Measurements from ENCODE around the gene XPNPEP1.

XPNPEP1 gene

DNA sequence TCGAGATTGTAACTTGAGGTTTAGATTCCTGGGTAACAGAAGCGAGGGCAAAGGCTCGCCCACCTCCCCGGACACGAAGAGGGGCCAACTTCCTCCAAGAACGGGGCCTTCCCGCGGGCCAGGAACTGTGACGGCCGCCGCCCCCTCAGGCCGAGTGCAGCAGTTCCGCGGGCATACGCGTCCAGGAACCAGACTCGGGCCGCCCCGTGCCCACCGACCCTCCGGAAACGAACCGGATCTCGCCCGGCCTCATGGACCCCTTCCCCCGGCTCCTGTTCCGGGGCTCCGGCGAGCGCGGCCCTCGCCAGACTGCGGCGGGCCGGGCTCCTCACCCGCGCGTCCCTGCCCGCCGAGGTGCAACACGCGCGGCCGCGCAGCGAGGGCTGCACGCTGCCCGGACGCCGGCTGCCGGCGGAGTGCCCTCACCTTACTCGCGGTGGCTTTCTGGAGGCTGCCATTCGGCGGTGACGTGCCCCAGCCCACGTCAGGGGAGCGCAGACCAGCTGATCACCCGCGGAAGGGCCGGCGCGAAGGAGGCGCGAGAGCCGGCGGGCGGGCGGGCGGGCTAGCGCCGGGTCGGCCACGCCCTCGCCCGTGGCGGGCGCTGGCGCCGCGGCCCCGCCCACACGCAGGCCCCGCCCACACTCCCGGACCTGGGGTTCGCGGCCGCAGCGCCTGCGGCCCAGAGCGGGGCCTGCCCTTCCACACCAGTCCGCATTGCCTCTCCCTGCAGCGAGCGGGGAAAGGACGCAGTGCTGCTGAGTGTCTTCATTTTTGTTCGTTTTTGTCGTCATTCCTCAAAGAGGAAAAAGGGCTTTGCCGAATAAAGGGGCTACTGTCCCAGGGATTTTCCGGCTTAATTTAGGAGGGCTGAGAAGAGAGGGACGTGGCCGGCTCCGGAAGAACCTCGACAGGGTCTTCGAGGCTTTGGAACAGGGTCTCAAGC is at the start of gene XPNPEP1:
Gene XPNPEP1, minus strand, starts transcription at position 536 of the 946 bp plus-strand sequence. Its CDS starts 78 bp downstream, at position 458.
- peak; percentile 89 for DNase-seq (ENCODE audit: low read depth)

- no peak for DNase-seq (ENCODE audit: low read depth)
Observed at GRCh38 chr10:109972372-109973001, 49.2 kb upstream of the XPNPEP1 start.

DNA sequence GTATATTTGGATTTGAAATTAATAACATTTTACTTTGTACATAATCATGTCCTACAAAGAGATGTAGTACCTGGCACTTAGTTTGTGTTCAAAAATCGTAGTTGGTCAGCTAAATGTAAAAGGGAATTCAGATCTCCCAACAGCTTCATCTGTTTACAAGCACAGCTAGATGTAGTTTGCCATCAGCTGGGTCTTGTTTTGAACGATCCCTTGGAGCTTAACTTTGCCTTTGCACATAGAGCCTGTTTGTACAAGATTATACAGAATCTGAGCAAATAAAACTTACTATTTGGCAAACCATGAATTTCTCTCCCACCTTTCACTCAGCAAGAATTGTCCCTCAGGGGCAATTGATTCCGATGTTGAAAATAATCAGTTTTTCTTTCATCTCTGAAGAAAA is 48.3 kb upstream of the XPNPEP1 start:
- DNase-seq (ENCODE audit: low read depth): no peak

- no peak for DNase-seq (ENCODE audit: low read depth)
Observed at GRCh38 chr10:109969760-109970346, 46.5 kb upstream of the XPNPEP1 start.

GRCh38 chr10:109968953-109969759 is 45.8 kb upstream of the XPNPEP1 start:
- DNase-seq (ENCODE audit: low read depth): no peak

DNA sequence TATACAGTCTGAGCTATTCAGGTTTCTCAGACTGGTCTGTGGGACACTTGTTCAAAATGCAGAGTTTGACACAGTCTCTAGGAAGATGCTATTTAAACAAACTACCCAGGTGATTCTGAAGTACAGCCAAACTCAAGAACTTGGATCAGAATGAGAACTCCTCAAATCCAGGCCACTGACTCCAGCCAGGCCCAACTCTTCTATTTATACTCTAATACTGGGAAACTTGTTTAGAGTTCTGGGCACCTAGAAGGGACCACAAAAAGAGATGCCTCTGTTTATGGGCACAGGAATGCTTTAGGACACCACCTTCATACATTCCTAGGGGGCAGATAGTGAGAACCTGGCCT is 44.4 kb upstream of the XPNPEP1 start:
- no peak for DNase-seq (ENCODE audit: low read depth)

DNA sequence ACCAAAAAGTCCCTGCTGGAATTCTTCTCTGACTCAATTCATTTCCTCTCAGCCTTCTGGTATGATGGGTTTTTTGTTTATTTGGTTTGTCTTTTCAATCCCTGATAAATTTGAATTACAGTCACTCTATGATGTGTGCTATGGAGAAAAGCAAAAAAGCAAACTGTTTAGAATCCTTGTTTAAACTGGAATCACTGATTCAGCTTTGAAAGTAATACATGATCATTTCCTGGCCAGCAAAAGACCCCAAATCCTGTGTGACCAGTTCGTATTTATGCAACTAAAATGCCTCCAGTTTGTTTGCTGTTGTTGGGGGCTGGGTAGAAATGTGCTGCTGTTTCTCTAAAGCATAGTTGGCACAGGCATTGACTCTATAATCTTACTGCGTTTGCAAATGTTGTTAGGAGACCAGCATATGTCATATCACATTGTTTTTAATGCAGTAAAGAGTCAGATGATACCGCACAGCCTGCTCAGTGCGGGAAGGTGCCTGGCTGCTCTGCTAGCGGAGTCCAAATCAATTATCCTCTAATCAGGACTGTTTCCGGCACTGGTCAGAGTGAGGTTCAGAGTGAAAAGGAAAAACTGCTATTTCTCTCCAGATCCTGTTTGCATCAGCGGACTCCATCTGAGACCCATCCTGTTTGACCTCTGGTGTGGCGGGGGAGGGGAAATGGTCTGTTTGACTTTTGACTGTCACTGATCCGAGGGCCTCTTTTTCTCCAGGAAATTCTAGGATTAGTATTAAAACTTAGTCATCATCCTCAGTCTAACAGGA is 43.8 kb upstream of the XPNPEP1 start:
- peak; percentile 71 for DNase-seq (ENCODE audit: low read depth)

GRCh38 chr10:109964318-109964717 is 41.0 kb upstream of the XPNPEP1 start:
- DNase-seq (ENCODE audit: low read depth): no peak

GRCh38 chr10:109963439-109963838 is 40.1 kb upstream of the XPNPEP1 start:
- peak; percentile 95 for DNase-seq (ENCODE audit: low read depth)

GRCh38 chr10:109962247-109962646 is 38.9 kb upstream of the XPNPEP1 start:
- peak; percentile 26 for DNase-seq (ENCODE audit: low read depth)

- DNase-seq (ENCODE audit: low read depth): peak; percentile 27
Observed at GRCh38 chr10:109961174-109962001, 38.1 kb upstream of the XPNPEP1 start.

GRCh38 chr10:109960682-109961081 is 37.4 kb upstream of the XPNPEP1 start:
- DNase-seq (ENCODE audit: low read depth): no peak

GRCh38 chr10:109959259-109960145 is 36.2 kb upstream of the XPNPEP1 start:
- DNase-seq (ENCODE audit: low read depth): peak; percentile 32

DNA sequence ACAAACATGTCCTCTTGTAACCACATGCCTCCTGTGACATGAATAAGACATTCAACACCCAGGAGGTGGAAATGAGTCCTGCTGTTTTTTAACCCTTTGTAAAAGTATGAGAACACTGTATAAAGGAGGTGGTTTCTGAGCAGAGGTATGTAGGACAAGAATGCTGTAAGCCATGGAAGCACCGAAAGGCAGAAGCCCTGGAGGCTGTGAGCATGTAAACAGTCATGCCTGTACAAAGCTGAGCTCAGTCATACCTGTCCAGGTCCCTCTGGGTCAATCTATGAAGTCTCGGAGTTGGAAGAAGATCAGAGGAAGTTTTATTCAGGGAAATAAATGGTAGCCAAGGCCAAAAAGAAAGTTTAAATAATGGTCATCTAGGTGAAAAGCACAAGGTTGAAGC is 34.7 kb upstream of the XPNPEP1 start:
- DNase-seq (ENCODE audit: low read depth): no peak

DNA sequence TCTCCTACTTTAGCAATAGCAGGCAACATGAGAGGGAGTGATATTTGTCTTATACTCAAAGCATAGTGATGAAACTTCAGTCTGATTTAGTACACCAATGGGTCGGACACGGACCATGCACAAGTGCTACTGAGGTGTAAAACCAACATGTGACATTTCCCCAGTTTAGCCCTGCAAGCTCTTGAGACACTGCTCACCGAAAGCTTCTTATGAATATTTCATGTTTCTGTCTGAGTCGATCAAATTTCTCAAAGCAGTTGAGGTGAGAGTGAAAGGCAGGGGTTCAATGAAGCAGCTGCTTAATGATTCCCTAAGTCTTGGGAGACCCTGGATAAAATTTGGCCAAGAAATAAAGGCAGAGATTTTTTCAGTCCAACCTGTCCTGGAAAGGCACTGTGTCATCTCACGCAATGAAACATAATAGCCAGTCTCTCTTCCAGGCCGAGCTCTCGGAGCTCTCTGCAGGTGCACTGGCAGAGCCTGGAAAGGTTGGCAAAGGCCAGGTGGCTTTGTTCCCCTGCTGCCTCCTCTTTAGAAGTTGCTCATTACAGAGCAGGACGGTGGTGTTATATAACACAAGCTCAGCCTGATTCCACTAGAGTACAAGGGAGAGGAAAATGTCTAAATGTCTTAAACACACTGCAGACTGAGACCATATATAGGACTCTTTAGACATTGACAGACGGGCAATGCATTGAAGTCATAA is 33.9 kb upstream of the XPNPEP1 start:
- DNase-seq (ENCODE audit: low read depth): no peak

DNA sequence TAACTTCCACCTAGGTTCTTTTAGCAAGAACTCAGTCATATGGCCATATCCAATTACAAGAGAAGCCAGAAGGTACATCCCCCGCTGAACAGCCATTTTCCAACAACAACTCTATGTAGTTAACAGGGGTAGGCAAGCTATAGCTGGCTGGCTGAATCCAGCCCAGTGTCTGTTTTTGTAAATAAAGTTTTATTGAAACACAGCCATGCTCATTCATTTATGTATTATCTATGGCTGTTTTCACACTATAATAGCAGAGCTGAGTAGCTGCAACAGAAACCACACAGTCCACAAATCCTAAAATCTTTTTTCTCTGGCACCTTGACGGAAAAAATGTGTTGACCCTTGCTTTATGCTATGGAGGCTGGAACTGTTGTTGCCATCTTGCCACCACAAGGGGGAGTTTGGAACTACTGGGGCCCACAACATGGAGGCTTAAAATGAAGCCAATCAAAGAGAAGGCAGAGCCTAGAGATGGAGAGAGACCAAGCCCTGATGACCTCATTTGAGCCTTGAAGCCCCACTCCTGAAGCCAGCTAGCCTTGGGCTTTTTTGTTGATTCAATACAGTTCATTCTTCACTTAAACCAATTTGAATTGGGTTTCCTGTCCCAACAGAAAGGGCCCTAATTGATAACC is 33.3 kb upstream of the XPNPEP1 start:
- DNase-seq (ENCODE audit: low read depth): no peak

DNA sequence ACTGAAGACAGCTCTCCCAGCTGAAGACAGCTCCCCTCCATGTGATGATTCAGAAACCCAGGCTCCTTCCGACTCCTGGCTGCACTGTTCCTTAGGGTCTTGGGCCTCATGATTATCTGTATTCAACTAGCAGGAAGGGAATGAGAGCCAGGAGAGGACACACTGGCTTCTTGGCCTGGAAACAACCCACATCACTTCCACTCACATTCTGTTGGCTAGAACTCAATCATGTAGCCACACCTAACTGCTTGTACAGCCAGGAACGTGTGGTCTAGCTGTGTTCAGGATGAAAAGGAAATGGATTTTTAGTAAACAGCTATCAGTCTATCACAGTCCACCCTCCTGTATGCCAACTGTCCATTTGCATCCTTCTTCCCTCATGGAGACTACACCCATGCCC is 30.5 kb upstream of the XPNPEP1 start:
- no peak for DNase-seq (ENCODE audit: low read depth)

GRCh38 chr10:109952526-109952925 is 29.2 kb upstream of the XPNPEP1 start:
- no peak for DNase-seq (ENCODE audit: low read depth)

All from fibroblast of gingiva (primary cell).